NCI-H526 treated with DMSO at 0.1 percent for 48 hours (cell line): Measurements from ENCODE around the gene ACKR3.

Experiments used
- DNase-seq: peaks from one replicate; lab custom pipeline; 2025; lab: John Stamatoyannopoulos, UW

The ACKR3 gene

GRCh38 chr2:236631856-236632291 is 62.2 kb downstream of the ACKR3 start:
- no peak for DNase-seq
